ENCODE measurements around the gene GCSAML.

GCSAML gene

GRCh38 chr1:247536340-247536739, 12.6 kb upstream of the GCSAML start, which contains the start of gene OR2C3:
Gene OR2C3 (minus strand): TSS chr1:247536440. CDS start chr1:247532511, 3,929 bp downstream.
- TF ChIP-seq TAF1 (IDR thresholded peaks at IDR 0.05; ENCODE audit: borderline replicate concordance, insufficient read depth, low read length) (no peak), SIN3A (IDR thresholded peaks at IDR 0.05; ENCODE audit: borderline replicate concordance, insufficient read depth, low read length) (no peak), POLR2AphosphoS5 (IDR thresholded peaks at IDR 0.05; ENCODE audit: low read depth, low read length) (no peak), FOXP2 (optimal IDR thresholded peaks at IDR 0.05; ENCODE audit: borderline replicate concordance, extremely low read depth, extremely low read length, insufficient read depth) (no peak)
- TF ChIP-seq, protein P1, sequence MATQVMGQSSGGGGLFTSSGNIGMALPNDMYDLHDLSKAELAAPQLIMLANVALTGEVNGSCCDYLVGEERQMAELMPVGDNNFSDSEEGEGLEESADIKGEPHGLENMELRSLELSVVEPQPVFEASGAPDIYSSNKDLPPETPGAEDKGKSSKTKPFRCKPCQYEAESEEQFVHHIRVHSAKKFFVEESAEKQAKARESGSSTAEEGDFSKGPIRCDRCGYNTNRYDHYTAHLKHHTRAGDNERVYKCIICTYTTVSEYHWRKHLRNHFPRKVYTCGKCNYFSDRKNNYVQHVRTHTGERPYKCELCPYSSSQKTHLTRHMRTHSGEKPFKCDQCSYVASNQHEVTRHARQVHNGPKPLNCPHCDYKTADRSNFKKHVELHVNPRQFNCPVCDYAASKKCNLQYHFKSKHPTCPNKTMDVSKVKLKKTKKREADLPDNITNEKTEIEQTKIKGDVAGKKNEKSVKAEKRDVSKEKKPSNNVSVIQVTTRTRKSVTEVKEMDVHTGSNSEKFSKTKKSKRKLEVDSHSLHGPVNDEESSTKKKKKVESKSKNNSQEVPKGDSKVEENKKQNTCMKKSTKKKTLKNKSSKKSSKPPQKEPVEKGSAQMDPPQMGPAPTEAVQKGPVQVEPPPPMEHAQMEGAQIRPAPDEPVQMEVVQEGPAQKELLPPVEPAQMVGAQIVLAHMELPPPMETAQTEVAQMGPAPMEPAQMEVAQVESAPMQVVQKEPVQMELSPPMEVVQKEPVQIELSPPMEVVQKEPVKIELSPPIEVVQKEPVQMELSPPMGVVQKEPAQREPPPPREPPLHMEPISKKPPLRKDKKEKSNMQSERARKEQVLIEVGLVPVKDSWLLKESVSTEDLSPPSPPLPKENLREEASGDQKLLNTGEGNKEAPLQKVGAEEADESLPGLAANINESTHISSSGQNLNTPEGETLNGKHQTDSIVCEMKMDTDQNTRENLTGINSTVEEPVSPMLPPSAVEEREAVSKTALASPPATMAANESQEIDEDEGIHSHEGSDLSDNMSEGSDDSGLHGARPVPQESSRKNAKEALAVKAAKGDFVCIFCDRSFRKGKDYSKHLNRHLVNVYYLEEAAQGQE (IDR thresholded peaks at IDR 0.05; ENCODE audit: insufficient read depth in 1 of 2, low read depth in 2 of 2, low read length in 2 of 2) = no peak

GRCh38 chr1:247538561-247538960, 10.4 kb upstream of the GCSAML start:
- TF ChIP-seq, protein P1 (IDR thresholded peaks at IDR 0.05; ENCODE audit: insufficient read depth in 1 of 2, low read depth in 2 of 2, low read length in 2 of 2) = no peak
- no peak for TF ChIP-seq FOXP2 (optimal IDR thresholded peaks at IDR 0.05; ENCODE audit: borderline replicate concordance, extremely low read depth, extremely low read length, insufficient read depth)
- no peak for TF ChIP-seq POLR2AphosphoS5 (IDR thresholded peaks at IDR 0.05; ENCODE audit: low read depth, low read length)

GRCh38 chr1:247539215-247539614, 9.7 kb upstream of the GCSAML start:
- no peak for TF ChIP-seq POLR2AphosphoS5 (IDR thresholded peaks at IDR 0.05; ENCODE audit: low read depth, low read length)
- TF ChIP-seq TAF1 (IDR thresholded peaks at IDR 0.05; ENCODE audit: borderline replicate concordance, insufficient read depth, low read length) = no peak

- TF ChIP-seq, protein P1 (IDR thresholded peaks at IDR 0.05; ENCODE audit: insufficient read depth in 1 of 2, low read depth in 2 of 2, low read length in 2 of 2) = no peak
- no peak for TF ChIP-seq POLR2AphosphoS5 (IDR thresholded peaks at IDR 0.05; ENCODE audit: low read depth, low read length)
- TF ChIP-seq FOXP2 (optimal IDR thresholded peaks at IDR 0.05; ENCODE audit: borderline replicate concordance, extremely low read depth, extremely low read length, insufficient read depth) = no peak
Observed at GRCh38 chr1:247540581-247540980, 8.4 kb upstream of the GCSAML start.

DNA sequence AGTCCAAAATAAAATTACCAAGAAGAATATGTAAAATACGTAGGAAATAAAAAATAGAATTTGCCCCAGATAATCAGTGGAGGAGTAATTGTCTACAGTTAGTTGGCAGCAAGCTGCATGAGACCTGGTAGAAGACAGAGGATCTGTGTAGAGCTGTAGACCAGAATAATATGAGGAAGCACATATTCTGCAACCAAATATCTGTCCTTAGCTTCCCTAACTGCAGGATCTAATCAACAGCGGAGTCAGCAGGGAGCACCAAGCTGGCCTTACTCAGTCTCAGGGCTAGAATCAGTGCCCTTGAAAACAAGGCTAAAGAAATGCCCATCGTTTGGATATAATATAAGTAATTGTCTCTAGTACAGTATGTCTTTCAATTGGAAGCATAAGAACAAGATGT, 6.1 kb upstream of the GCSAML start:
- no peak for TF ChIP-seq POLR2AphosphoS5 (IDR thresholded peaks at IDR 0.05; ENCODE audit: low read depth, low read length)
- no peak for TF ChIP-seq SIN3A (IDR thresholded peaks at IDR 0.05; ENCODE audit: borderline replicate concordance, insufficient read depth, low read length)
- TF ChIP-seq, protein P1 (IDR thresholded peaks at IDR 0.05; ENCODE audit: insufficient read depth in 1 of 2, low read depth in 2 of 2, low read length in 2 of 2) = no peak
- no peak for TF ChIP-seq FOXP2 (optimal IDR thresholded peaks at IDR 0.05; ENCODE audit: borderline replicate concordance, extremely low read depth, extremely low read length, insufficient read depth)
- TF ChIP-seq TAF1 (IDR thresholded peaks at IDR 0.05; ENCODE audit: borderline replicate concordance, insufficient read depth, low read length) = no peak
